Endodermal cell (in vitro differentiated cells): ENCODE data around the gene QDPR. TPM values are rescaled to one million over a fixed set of nuclear protein-coding genes. Genes with fewer than 3 reads are reported as not detected.

ENCODE experiments used
- DNase-seq: peaks from one replicate; pipeline ENCODE4 v3.0.0-alpha.2; 2017
- H3K27ac ChIP-seq: 2 replicates; pipeline ENCODE4 v1.5.1; 2013; ENCODE audit warnings: mild to moderate bottlenecking, low read depth, low read length, moderate library complexity
- H3K27me3 ChIP-seq: 2 replicates; pipeline ENCODE4 v1.6.1; 2013; ENCODE audit warnings: mild to moderate bottlenecking, low read length, moderate library complexity; ENCODE audit not compliant: insufficient read depth, control insufficient read depth, poor library complexity, severe bottlenecking
- H3K36me3 ChIP-seq: 2 replicates; pipeline ENCODE4 v1.7.0; 2013; ENCODE audit warnings: mild to moderate bottlenecking, low read length, moderate library complexity; ENCODE audit not compliant: control insufficient read depth, insufficient read depth
- H3K4me1 ChIP-seq: one replicate; pipeline ENCODE4 v1.7.0; 2013; ENCODE audit warnings: low read length; ENCODE audit not compliant: control insufficient read depth, insufficient read depth
- H3K4me3 ChIP-seq: 2 replicates; pipeline ENCODE4 v1.5.1; 2013; ENCODE audit warnings: mild to moderate bottlenecking, low read length, moderate library complexity
- H3K9ac ChIP-seq: 2 replicates; pipeline ENCODE4 v1.6.1; 2013; ENCODE audit warnings: mild to moderate bottlenecking, low read length, moderate library complexity; ENCODE audit not compliant: poor library complexity, severe bottlenecking; ENCODE audit errors: extremely low read depth
- H3K9me3 ChIP-seq: 2 replicates; pipeline ENCODE4 v1.6.1; 2013; ENCODE audit warnings: mild to moderate bottlenecking, low read length, moderate library complexity; ENCODE audit not compliant: control insufficient read depth
- H3K27ac Mint-ChIP-seq: 2 replicates; pipeline ENCODE4 v1.8.0; 2020; ENCODE audit warnings: mixed read lengths
- H3K27me3 Mint-ChIP-seq: 2 replicates; pipeline ENCODE4 v1.8.0; 2021; ENCODE audit warnings: mild to moderate bottlenecking, mixed read lengths; ENCODE audit not compliant: insufficient read depth
- H3K36me3 Mint-ChIP-seq: 2 replicates; pipeline ENCODE4 v1.8.0; 2020; ENCODE audit warnings: low read depth, mixed read lengths
- H3K4me1 Mint-ChIP-seq: 2 replicates; pipeline ENCODE4 v1.8.0; 2020; ENCODE audit warnings: mixed read lengths
- H3K4me3 Mint-ChIP-seq: 2 replicates; pipeline ENCODE4 v1.8.0; 2020; ENCODE audit warnings: mild to moderate bottlenecking, moderate library complexity, mixed read lengths
- H3K9me3 Mint-ChIP-seq: 2 replicates; pipeline ENCODE4 v1.8.0; 2020; ENCODE audit warnings: mild to moderate bottlenecking, mixed read lengths
- WGBS, 2 experiments: methylation state at CpG; one replicate each; pipeline versions ENCODE4 v1.1.5 to v1.1.7; 2013; ENCODE audit warnings: missing lambda C conversion rate in 2 of 2, mixed read lengths in 1 of 2; ENCODE audit not compliant: insufficient coverage in 1 of 2, insufficient read length in 1 of 2; 5-methylcytosine and 5-hydroxymethylcytosine counted together
- total RNA-seq, 2 donors: library from RNA; stranded (reverse); fragmentation: NEBNext Ultra II Directional in 1 of 2; extraction: Animal tissue kit (Norgen Biotek cat#: 25700) in 1 of 2; gene quantifications; 2 replicates in 1 of 2; 3 replicates in 1 of 2; pipeline ENCODE4 v1.2.1, GENCODE V29; 2021
- TF ChIP-seq, protein P1 (sequence below): fragments of 200-600 bp; sonication (generic); conservative IDR thresholded peaks from 2 replicates; pipeline ENCODE4 v1.5.0; 2021; ENCODE audit warnings: antibody characterized with exemption, mild to moderate bottlenecking

The QDPR gene
- total RNA-seq, 2 donors from 2014 or later = 28.2 to 36.3 TPM

DNA sequence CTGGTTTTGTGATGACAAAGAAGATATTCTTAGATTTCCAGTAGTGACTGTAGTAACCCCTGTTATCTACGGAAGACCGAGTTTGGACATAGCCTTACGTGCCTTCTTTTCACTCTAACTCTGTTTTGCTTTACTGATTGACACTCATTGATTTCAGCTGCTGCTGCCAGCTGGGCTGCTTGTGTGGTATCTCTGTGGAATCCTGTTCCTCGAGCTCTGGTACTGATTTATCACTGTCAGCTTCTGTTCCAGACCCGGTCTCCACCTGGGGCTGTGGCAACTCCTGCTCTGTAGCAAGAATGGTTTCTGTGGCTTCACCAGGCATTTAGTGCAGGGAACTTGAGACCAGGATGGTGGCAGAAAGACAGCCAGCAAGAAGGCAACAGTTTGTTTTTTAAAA, 40.5 kb upstream of the QDPR start:
- Mint-ChIP-seq H3K4me1 (no peaks in the 10 kb centered on the region), H3K9me3 (no peaks in the 10 kb centered on the region), H3K27me3 (peaks cover 55% of the 10 kb centered on the region), H3K36me3 (no peaks in the 10 kb centered on the region), H3K4me3 (no peak overlapping the region), H3K27ac (no peak overlapping the region)
- Histone ChIP-seq H3K27ac (no peak overlapping the region), H3K4me3 (no peak overlapping the region), H3K27me3 (peaks cover 14% of the 10 kb centered on the region), H3K36me3 (no peaks in the 10 kb centered on the region), H3K9me3 (no peaks in the 10 kb centered on the region), H3K9ac (no peak overlapping the region), H3K4me1 (no peaks in the 10 kb centered on the region)
- 63 to 81% methylated on average over 3 to 5 of the region's 5 CpGs for WGBS, 2 experiments
- TF ChIP-seq, protein P1, sequence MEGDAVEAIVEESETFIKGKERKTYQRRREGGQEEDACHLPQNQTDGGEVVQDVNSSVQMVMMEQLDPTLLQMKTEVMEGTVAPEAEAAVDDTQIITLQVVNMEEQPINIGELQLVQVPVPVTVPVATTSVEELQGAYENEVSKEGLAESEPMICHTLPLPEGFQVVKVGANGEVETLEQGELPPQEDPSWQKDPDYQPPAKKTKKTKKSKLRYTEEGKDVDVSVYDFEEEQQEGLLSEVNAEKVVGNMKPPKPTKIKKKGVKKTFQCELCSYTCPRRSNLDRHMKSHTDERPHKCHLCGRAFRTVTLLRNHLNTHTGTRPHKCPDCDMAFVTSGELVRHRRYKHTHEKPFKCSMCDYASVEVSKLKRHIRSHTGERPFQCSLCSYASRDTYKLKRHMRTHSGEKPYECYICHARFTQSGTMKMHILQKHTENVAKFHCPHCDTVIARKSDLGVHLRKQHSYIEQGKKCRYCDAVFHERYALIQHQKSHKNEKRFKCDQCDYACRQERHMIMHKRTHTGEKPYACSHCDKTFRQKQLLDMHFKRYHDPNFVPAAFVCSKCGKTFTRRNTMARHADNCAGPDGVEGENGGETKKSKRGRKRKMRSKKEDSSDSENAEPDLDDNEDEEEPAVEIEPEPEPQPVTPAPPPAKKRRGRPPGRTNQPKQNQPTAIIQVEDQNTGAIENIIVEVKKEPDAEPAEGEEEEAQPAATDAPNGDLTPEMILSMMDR = no peak
- DNase-seq = no peak

DNA sequence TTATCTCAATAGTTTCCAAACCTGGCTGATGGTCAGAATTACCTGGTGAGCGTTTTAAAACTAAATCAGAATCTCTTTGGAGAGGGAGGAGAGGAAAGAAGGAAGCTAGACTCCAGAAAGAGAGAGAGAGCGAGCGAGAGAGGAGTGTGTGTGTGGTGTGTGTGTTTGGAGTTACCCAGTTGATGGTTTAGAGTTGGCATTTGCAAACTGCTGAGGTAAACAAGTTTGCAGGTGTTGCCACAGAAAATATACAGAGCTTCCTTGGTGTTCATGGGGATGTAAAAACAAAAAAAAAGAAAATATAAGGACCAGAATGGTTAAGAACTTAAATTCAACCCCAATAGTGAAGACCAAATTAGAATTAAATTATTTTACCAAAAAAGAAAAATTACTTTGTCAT, 38.7 kb upstream of the QDPR start:
- Histone ChIP-seq H3K9me3 (no peaks in the 10 kb centered on the region), H3K4me1 (no peaks in the 10 kb centered on the region), H3K27ac (no peak overlapping the region), H3K9ac (no peak overlapping the region), H3K4me3 (no peak overlapping the region), H3K27me3 (peaks cover 13% of the 10 kb centered on the region), H3K36me3 (no peaks in the 10 kb centered on the region)
- Mint-ChIP-seq H3K4me1 (no peaks in the 10 kb centered on the region), H3K36me3 (no peaks in the 10 kb centered on the region), H3K27ac (no peak overlapping the region), H3K9me3 (peaks cover 2% of the 10 kb centered on the region), H3K4me3 (no peak overlapping the region), H3K27me3 (peaks cover 70% of the 10 kb centered on the region)
- TF ChIP-seq, protein P1 = no peak
- WGBS, 2 experiments = 83 to 93% methylated on average over 3 of the region's 3 CpGs
- no peak for DNase-seq

DNA sequence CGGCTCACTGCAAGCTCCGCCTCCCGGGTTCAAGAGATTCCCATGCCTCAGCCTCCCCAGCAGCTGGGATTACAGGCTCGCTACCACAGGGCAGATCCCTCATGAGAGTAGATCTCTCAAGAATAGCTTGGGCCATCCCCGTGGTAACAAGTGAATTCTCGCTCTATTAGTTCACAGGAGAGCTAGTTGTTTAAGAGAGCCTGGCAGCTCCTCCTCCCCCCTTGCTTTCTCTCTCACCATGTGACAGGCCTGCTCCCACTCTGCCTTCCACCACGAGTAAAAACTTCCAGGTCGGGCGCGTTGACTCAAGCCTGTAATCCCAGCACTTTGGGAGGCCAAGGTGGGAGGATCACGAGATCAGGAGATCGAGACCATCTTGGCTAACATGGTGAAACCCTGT, 34.8 kb upstream of the QDPR start:
- no peaks in the 10 kb centered on the region for H3K36me3 ChIP-seq
- H3K4me1 ChIP-seq = no peaks in the 10 kb centered on the region
- DNase-seq = no peak
- H3K27me3 ChIP-seq = no peaks in the 10 kb centered on the region
- peaks cover 72% of the 10 kb centered on the region for H3K27me3 Mint-ChIP-seq
- H3K36me3 Mint-ChIP-seq = no peaks in the 10 kb centered on the region
- H3K9me3 Mint-ChIP-seq = peaks cover 4% of the 10 kb centered on the region
- WGBS, 2 experiments = 71 to 86% methylated on average over 8 to 12 of the region's 12 CpGs
- H3K4me1 Mint-ChIP-seq = peaks cover 14% of the 10 kb centered on the region
- H3K27ac ChIP-seq = no peak overlapping the region
- H3K4me3 Mint-ChIP-seq = no peak overlapping the region
- H3K4me3 ChIP-seq = no peak overlapping the region
- H3K27ac Mint-ChIP-seq = no peak overlapping the region
- H3K9ac ChIP-seq = no peak overlapping the region
- TF ChIP-seq, protein P1 = no peak
- no peaks in the 10 kb centered on the region for H3K9me3 ChIP-seq
